HG02970 (cell line): Measurements from ENCODE around the gene EGFL7.

Experiments used
- ATAC-seq: cut with Tn5 transposase; IDR thresholded peaks from one replicate; pipeline ENCODE4 v1.9.1; 2021; ENCODE audit warnings: mild to moderate bottlenecking, moderate library complexity, moderate number of reproducible peaks; ENCODE audit not compliant: unreplicated experiment, low FRiP score

EGFL7 gene

GRCh38 chr9:136684799-136685198 lies 22.1 kb downstream of the EGFL7 start:
- no peak for ATAC-seq

- ATAC-seq, result no peak
Observed at GRCh38 chr9:136685216-136685615, 22.5 kb downstream of the EGFL7 start.

GRCh38 chr9:136685790-136686533 lies 23.2 kb downstream of the EGFL7 start:
- ATAC-seq, result no peak

- no peak for ATAC-seq
Observed at GRCh38 chr9:136686534-136686793, 23.7 kb downstream of the EGFL7 start.

- ATAC-seq, result no peak
Observed at GRCh38 chr9:136686794-136687711, 24.3 kb downstream of the EGFL7 start, which contains the start of gene AGPAT2. Gene AGPAT2 (minus strand): TSS chr9:136687457. CDS start chr9:136687357, 100 bp downstream.

- ATAC-seq, result no peak
Observed at GRCh38 chr9:136687721-136688223, 25.1 kb downstream of the EGFL7 start.

- no peak for ATAC-seq
Observed at GRCh38 chr9:136688274-136689107, 25.8 kb downstream of the EGFL7 start.

GRCh38 chr9:136689108-136689460 lies 26.4 kb downstream of the EGFL7 start:
- no peak for ATAC-seq

GRCh38 chr9:136690104-136690805 lies 27.5 kb downstream of the EGFL7 start:
- no peak for ATAC-seq

- ATAC-seq, result no peak
Observed at GRCh38 chr9:136690806-136691261, 28.1 kb downstream of the EGFL7 start.

- ATAC-seq, result no peak
Observed at GRCh38 chr9:136691316-136692184, 28.8 kb downstream of the EGFL7 start.

- ATAC-seq, result no peak
Observed at GRCh38 chr9:136692185-136693134, 29.7 kb downstream of the EGFL7 start.

- ATAC-seq, result no peak
Observed at GRCh38 chr9:136693135-136693489, 30.4 kb downstream of the EGFL7 start.

- no peak for ATAC-seq
Observed at GRCh38 chr9:136693490-136694162, 30.9 kb downstream of the EGFL7 start.

- no peak for ATAC-seq
Observed at GRCh38 chr9:136694163-136694871, 31.6 kb downstream of the EGFL7 start.

- no peak for ATAC-seq
Observed at GRCh38 chr9:136694872-136695247, 32.1 kb downstream of the EGFL7 start.

GRCh38 chr9:136695435-136695895 lies 32.7 kb downstream of the EGFL7 start:
- ATAC-seq, result no peak
